22Rv1 (cell line): ENCODE results near the gene RORC.

Source experiments
- ZFX ChIP-seq: fragments of 450-650 bp; IDR thresholded peaks from 2 replicates; pipeline ENCODE4 v1.6.1; 2017; ENCODE audit warnings: antibody characterized with exemption, borderline replicate concordance
- TF ChIP-seq, protein P1 (sequence below): fragments of 450-650 bp; IDR thresholded peaks from 2 replicates; pipeline ENCODE4 v1.5.1; 2017; ENCODE audit warnings: mild to moderate bottlenecking

DNA sequence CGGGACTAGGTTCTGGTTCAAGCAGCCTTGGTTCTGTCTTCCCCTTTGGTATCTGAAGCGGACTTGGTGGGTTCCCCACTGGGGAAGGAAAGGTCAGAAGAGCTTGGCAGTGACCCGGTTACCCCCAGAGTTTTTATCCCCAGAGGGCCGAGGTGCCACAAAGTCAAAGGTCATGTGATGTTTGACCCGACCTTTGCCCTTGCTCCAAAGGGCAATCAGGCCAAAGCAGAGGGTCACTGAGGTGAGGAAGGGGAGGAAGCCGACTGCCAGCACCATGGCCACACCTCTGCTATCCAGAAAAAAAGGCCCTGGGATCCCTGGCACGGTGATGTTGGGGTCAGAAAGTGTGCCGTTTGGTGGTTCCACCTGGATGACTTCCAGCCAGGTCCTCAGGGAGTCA lies 30.8 kb downstream of the RORC start:
- TF ChIP-seq, protein P1, sequence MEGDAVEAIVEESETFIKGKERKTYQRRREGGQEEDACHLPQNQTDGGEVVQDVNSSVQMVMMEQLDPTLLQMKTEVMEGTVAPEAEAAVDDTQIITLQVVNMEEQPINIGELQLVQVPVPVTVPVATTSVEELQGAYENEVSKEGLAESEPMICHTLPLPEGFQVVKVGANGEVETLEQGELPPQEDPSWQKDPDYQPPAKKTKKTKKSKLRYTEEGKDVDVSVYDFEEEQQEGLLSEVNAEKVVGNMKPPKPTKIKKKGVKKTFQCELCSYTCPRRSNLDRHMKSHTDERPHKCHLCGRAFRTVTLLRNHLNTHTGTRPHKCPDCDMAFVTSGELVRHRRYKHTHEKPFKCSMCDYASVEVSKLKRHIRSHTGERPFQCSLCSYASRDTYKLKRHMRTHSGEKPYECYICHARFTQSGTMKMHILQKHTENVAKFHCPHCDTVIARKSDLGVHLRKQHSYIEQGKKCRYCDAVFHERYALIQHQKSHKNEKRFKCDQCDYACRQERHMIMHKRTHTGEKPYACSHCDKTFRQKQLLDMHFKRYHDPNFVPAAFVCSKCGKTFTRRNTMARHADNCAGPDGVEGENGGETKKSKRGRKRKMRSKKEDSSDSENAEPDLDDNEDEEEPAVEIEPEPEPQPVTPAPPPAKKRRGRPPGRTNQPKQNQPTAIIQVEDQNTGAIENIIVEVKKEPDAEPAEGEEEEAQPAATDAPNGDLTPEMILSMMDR = no peak
- TF ChIP-seq ZFX = no peak
